ENCODE measurements around the gene PTPRE. TPM values are rescaled to one million over a fixed set of nuclear protein-coding genes. Genes with fewer than 3 reads are reported as not detected.

The PTPRE gene
- total RNA-seq, 2 donors from 2014 or later, result 6.5 to 8.9 TPM

GRCh38 chr10:128116187-128116586, 209.3 kb downstream of the PTPRE start:
- Histone ChIP-seq H3K27ac (no peak overlapping the region), H3K9me3 (no peaks in the 10 kb centered on the region), H3K4me1 (no peaks in the 10 kb centered on the region), H3K27me3 (no peaks in the 10 kb centered on the region), H3K4me3 (no peak overlapping the region), H3K36me3 (replicated peaks in 1 of 2; ENCODE audit: insufficient read depth in 1 of 2, low read depth in 2 of 2) (no peaks in the 10 kb centered on the region)
- ATAC-seq, result no peak
- DNase-seq, result no peak
- 91 to 97% methylated on average over 4 of the region's 4 CpGs for WGBS, 2 donors
- intact Hi-C loops (cut with DNase I), result no loop called here
- TF ChIP-seq, protein P1, sequence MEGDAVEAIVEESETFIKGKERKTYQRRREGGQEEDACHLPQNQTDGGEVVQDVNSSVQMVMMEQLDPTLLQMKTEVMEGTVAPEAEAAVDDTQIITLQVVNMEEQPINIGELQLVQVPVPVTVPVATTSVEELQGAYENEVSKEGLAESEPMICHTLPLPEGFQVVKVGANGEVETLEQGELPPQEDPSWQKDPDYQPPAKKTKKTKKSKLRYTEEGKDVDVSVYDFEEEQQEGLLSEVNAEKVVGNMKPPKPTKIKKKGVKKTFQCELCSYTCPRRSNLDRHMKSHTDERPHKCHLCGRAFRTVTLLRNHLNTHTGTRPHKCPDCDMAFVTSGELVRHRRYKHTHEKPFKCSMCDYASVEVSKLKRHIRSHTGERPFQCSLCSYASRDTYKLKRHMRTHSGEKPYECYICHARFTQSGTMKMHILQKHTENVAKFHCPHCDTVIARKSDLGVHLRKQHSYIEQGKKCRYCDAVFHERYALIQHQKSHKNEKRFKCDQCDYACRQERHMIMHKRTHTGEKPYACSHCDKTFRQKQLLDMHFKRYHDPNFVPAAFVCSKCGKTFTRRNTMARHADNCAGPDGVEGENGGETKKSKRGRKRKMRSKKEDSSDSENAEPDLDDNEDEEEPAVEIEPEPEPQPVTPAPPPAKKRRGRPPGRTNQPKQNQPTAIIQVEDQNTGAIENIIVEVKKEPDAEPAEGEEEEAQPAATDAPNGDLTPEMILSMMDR (IDR thresholded peaks at IDR 0.05), result no peak

DNA sequence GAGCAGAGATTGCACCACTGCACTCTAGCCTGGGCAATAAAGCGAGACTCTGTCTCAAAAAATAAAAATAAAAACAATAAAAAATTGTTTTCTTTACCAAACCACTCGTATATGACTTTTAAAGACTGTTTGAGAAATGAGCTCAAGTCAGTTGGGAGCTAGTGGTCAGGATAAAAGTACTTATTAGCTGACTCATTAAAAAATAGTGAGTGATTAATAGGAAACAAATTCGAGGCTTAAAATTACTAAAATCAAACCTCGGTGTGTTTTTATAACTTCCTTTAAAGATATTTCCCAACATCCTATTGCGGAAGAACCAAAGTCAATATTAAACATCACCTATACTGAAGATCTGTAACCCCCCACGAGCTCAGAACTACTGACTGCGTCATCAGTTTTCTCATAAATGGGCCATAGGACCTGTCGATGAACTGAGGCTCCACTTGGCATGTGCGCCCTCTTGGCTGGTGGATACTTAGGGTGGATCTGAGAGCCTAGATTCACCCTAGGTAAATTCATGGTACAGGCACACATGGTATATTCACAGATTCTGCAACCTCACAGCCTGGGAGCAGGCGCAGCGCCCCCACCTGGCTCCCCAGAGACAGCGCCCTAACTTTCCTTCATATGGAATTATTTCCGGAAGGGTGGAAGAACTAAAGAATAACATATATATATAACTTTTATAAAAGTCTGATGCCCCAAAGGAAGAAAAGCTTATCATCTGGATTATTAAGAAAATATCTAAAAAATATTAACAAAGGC, 210.1 kb downstream of the PTPRE start:
- no peak overlapping the region for H3K4me3 ChIP-seq
- no peaks in the 10 kb centered on the region for H3K4me1 ChIP-seq
- no peak for ATAC-seq
- H3K9me3 ChIP-seq, result no peaks in the 10 kb centered on the region
- intact Hi-C loops (cut with DNase I), result no loop called here
- no peaks in the 10 kb centered on the region for H3K27me3 ChIP-seq
- 78 to 86% methylated on average over 13 of the region's 13 CpGs for WGBS, 2 donors
- H3K27ac ChIP-seq, result no peak overlapping the region
- DNase-seq, result no peak
- no peaks in the 10 kb centered on the region for H3K36me3 ChIP-seq (replicated peaks in 1 of 2; ENCODE audit: insufficient read depth in 1 of 2, low read depth in 2 of 2)
- TF ChIP-seq, protein P1 (IDR thresholded peaks at IDR 0.05), result no peak
- no peak for TF ChIP-seq POLR2A (IDR thresholded peaks at IDR 0.05)

- ATAC-seq, result no peak
- peaks cover 5 to 21% of the 10 kb centered on the region in 2 donors for H3K27me3 ChIP-seq
Observed at GRCh38 chr10:128121750-128122412, 215.0 kb downstream of the PTPRE start.

DNA sequence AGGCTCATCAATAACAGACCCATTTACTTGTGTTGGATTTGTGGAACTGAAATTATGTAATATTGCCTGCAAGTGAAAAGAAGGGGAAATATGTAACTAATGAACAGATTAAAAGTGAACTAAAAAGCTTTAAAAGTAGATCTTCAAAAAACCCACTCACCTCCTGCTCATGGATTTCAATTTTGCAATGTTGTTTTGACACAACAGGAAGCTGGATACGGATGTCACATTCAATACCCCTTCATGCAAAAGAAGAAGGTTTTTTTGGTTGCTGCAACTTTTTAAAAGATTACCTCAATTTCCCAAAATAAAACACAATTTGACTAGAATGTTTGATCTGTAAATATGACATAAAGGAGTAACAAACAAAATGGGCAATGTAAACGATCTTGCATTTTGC, 216.0 kb downstream of the PTPRE start:
- Histone ChIP-seq H3K4me1 (peaks cover 17% of the 10 kb centered on the region), H3K4me3 (no peak overlapping the region), H3K27me3 (peaks cover 5 to 21% of the 10 kb centered on the region in 2 donors), H3K27ac (no peak overlapping the region), H3K9me3 (no peaks in the 10 kb centered on the region), H3K36me3 (replicated peaks in 1 of 2; ENCODE audit: insufficient read depth in 1 of 2, low read depth in 2 of 2) (no peaks in the 10 kb centered on the region)
- WGBS, 2 donors, result 80 to 87% methylated on average over 2 of the region's 2 CpGs
- ATAC-seq, result no peak
- no peak for DNase-seq
- intact Hi-C loops (cut with DNase I), result no loop called here
- no peak for TF ChIP-seq POLR2A (IDR thresholded peaks at IDR 0.05)
- TF ChIP-seq, protein P1 (IDR thresholded peaks at IDR 0.05), result no peak

More at GRCh38 chr10:128121750-128122412, 215.0 kb downstream of the PTPRE start:
- TF ChIP-seq POLR2A (IDR thresholded peaks at IDR 0.05), result no peak
- TF ChIP-seq, protein P1 (IDR thresholded peaks at IDR 0.05), result no peak
- H3K27ac ChIP-seq, result no peak overlapping the region
- intact Hi-C loops (cut with DNase I), result no loop called here
- H3K36me3 ChIP-seq (replicated peaks in 1 of 2; ENCODE audit: insufficient read depth in 1 of 2, low read depth in 2 of 2), result no peaks in the 10 kb centered on the region
- 88 to 95% methylated on average over 5 of the region's 5 CpGs for WGBS, 2 donors
- H3K9me3 ChIP-seq, result no peaks in the 10 kb centered on the region
- no peak for DNase-seq
- H3K4me1 ChIP-seq, result peaks cover 16% of the 10 kb centered on the region
- H3K4me3 ChIP-seq, result no peak overlapping the region

Data from body of pancreas (tissue), 4 donors.